ENCODE measurements around the gene KRT17.
A peak's percentile ranks its signal among the peaks of the same experiment; 100 is the strongest.

The KRT17 gene

DNA sequence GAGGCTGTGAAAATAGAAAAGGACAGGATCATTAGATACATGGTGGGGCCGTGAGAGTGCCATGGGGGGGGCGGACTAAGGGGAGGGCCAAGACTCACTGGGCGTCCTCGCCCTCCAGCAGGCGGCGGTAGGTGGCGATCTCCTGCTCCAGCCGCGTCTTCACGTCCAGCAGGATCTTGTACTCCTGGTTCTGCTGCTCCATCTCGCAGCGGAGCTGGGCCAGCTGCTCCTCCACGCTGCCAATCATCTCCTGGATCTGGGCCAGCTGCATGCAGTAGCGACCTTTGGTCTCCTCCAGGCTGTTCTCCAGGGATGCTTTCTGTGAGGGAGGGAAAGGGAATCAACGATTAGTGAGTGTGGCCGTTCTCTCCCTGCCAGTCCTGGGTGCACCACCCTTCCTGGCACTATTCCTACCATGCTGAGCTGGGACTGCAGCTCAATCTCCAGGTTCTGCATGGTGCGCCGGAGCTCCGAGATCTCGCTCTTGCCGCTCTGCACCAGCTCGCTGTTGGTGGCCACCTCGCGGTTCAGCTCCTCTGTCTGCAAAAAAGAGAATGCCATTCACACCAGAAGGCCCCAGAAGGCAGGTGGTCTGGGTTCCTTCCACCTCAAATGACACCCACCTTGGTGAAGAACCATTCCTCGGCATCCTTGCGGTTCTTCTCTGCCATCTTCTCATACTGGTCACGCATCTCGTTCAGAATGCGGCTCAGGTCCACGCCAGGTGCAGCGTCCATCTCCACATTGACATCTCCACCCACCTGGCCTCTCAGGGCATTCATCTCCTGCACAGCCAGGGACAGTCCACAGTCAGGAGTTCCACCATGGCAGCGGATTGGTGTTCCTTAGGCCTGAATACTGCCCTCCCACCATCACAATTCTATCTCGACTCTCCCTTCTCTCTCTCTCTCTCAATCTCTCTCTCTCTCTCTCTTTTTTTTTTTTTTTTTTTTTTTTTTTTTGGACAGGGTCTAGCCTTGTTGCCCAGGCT is 40.9 kb downstream of the KRT17 start:
- TF ChIP-seq, protein P1, sequence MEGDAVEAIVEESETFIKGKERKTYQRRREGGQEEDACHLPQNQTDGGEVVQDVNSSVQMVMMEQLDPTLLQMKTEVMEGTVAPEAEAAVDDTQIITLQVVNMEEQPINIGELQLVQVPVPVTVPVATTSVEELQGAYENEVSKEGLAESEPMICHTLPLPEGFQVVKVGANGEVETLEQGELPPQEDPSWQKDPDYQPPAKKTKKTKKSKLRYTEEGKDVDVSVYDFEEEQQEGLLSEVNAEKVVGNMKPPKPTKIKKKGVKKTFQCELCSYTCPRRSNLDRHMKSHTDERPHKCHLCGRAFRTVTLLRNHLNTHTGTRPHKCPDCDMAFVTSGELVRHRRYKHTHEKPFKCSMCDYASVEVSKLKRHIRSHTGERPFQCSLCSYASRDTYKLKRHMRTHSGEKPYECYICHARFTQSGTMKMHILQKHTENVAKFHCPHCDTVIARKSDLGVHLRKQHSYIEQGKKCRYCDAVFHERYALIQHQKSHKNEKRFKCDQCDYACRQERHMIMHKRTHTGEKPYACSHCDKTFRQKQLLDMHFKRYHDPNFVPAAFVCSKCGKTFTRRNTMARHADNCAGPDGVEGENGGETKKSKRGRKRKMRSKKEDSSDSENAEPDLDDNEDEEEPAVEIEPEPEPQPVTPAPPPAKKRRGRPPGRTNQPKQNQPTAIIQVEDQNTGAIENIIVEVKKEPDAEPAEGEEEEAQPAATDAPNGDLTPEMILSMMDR (IDR thresholded peaks at IDR 0.05), result peak; percentile 41; the same call in 1 of the 2 replicates

DNA sequence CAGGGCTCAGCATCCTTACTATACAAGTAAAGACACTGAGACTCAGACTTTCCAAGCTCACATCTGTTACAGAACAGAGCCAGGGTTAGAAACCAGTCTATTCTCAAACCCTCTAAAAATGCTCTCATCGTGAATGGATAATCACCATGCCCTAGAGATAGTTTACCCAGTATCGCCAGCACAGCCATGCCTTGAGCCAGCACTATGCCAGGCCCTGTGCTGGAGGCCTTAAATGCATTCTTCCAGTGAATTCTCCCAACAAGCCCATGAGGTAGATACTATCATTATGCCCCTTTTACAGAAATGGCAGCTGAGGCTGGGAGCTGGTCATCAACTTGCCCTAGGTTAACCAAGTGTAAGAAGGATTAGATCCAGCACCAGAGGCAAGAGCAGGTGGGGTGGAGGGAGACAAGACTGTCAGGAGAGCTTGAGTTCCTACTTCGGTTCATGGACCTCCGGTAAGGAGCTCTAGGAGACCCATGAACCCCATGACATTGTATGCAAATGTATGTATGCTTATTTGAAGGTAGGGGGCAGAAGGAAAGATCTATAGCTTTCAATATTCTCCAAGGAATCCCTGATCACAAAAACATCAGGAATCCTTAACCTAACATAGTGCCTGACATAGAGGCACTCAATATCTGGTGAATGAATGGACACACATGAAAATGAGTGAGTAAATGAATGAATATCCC is 42.9 kb downstream of the KRT17 start:
- TF ChIP-seq, protein P1 (IDR thresholded peaks at IDR 0.05), result no peak

DNA sequence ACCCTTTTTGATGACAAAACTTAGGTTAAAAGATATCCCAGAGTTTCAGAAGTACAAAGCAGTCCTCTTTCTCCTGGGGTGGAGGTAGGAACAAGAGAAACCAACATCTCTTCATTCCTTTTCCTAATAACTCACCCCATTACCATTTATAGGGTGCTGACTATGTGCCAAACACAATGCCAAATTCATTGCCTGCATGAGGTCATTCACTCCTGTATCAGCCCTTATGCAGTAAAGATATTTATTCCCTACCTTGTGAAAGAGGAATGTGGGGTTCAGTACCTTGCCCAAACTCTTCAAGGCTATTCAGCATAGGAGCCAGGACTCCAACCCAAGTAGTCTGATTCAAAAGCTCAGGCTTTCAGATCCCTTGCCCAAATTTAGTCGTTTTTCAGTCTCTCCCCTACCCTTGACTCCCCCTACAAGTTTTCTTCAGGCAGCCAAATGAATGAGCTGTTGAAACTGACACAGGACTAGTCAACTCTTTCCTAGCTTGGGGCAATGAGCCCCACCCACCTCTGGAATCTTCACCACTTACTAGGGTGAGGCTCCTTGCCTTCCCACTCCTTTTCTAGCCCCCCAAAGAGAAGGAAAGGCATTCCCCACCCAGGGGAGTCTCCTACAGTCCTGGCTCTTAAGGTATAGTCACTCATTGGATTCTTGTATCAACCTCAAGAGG is 43.5 kb downstream of the KRT17 start:
- TF ChIP-seq, protein P1 (IDR thresholded peaks at IDR 0.05), result no peak

DNA sequence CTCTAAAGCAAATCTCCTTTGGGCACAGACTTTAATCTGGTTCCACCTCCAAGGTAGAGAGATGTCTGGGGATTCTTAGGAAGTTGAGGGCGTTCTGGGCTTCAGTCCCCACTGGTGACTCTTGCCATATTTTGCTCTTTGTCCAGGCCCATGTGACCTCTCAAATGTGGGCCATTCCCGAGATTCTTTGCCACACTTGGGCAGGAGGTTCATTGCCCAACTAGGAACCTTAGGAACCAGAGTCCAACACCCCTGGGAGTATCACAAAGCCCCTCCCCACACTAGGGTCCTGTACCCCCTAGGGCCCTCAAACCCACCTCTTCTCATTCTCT is 44.2 kb downstream of the KRT17 start:
- TF ChIP-seq, protein P1 (IDR thresholded peaks at IDR 0.05), result no peak

DNA sequence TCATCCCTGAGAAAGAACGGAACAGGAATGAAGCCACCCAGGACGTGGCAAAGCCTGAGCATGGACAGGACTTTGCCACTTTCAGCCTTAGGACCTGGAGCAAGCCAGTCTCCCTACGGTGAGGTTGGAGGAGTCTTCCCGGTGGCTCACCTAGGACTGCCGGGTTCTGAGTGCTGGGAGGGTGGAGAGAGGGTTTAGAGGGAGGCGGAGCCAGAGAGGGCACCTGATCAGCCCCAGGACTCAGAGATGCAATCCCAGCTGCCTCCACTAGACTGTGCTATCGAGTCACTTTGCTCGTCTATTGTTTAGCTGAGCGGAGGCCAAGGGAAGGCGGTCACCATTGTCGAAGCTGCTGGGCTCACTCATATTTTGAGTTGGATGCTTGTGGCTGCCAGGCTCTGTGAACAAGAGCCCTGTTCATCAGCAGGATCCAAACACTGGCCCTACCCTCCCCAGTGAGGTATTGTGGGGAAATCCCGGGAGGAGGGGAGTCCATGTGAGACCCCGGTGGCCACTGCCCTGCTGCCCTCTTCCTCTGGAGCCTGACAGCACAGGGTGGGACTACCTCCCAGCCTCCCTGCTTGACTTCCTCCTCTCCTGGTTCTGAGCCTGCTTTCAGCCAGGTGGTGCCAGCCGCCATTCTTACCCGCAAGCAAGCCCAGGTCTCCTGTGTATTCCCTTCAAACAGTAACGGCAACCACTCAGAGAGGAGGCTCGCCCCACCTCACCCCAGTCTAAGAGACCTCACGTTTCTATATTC is 44.7 kb downstream of the KRT17 start:
- TF ChIP-seq, protein P1 (IDR thresholded peaks at IDR 0.05), result peak; percentile 85

DNA sequence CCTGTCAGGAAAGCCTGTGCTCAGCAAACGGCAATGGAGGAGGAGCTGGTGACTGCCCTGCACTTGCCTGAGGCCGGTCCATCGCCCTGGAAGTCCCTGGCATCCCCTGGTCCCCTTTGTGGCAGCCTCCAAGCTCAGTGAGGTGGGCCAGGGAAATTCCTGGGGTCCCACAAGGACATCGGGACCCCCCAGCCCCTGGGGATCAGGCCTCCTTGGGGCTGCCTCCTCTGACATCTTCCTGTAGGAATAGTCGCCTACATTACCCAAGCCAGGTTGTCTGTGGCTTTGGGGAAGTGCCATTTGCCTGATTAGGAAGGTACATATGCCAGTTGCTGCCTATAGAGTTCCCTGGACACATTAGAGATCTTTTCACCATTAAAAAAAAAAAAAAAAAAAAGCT is 45.4 kb downstream of the KRT17 start:
- TF ChIP-seq, protein P1 (IDR thresholded peaks at IDR 0.05), result no peak

DNA sequence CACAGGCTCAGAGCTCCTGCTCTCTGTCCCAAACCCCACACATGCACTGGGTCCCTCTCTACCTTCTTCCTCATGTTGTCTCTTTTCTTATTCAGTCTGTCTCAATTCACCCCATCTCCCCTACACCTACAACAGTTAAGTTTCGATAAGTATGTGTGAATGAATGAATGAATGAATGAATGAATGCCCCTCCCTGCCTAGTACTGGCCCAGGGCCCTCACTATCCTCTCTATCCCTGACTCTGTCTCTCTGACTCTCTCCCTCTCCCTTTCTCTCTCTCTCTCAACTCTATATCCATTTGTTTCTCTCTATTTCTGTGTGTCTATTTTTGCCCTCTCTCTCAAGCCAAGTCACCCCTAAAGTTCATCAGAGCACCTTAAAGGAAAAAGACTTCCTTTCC is 45.8 kb downstream of the KRT17 start:
- TF ChIP-seq, protein P1 (IDR thresholded peaks at IDR 0.05), result no peak
